ENCODE measurements around the gene ZNF423.
"Not testable (repeated sequence)": the region's sequence is repeated elsewhere in the genome, so short reads cannot be mapped to it uniquely, and the experiment has no call there.

Gene ZNF423

GRCh38 chr16:49581630-49582298, 274.1 kb downstream of the ZNF423 start:
- DNase-seq (ENCODE audit: low spot score) = no peak

- DNase-seq (ENCODE audit: low spot score) = no peak
These were observed 275.1 kb downstream of the ZNF423 start for GRCh38 chr16:49580751-49581303.

- DNase-seq (ENCODE audit: low spot score) = no peak
These were observed 277.4 kb downstream of the ZNF423 start for GRCh38 chr16:49578435-49579024.

GRCh38 chr16:49578018-49578417, 277.9 kb downstream of the ZNF423 start:
- no peak for DNase-seq (ENCODE audit: low spot score)

- no peak for DNase-seq (ENCODE audit: low spot score)
These were observed 279.0 kb downstream of the ZNF423 start for GRCh38 chr16:49576941-49577340.

GRCh38 chr16:49576173-49576494, 279.8 kb downstream of the ZNF423 start:
- DNase-seq (ENCODE audit: low spot score) = no peak

- DNase-seq (ENCODE audit: low spot score) = no peak
These were observed 280.4 kb downstream of the ZNF423 start for GRCh38 chr16:49575346-49576172.

GRCh38 chr16:49574826-49575225, 281.1 kb downstream of the ZNF423 start:
- DNase-seq (ENCODE audit: low spot score) = no peak

- no peak for DNase-seq (ENCODE audit: low spot score)
These were observed 288.0 kb downstream of the ZNF423 start for GRCh38 chr16:49567950-49568349.

- DNase-seq (ENCODE audit: low spot score) = no peak
These were observed 289.5 kb downstream of the ZNF423 start for GRCh38 chr16:49566432-49566831.

GRCh38 chr16:49564496-49565229, 291.2 kb downstream of the ZNF423 start:
- DNase-seq (ENCODE audit: low spot score) = no peak

- DNase-seq (ENCODE audit: low spot score) = no peak
These were observed 292.2 kb downstream of the ZNF423 start for GRCh38 chr16:49563666-49564065.

- DNase-seq (ENCODE audit: low spot score) = not testable (repeated sequence)
These were observed 293.0 kb downstream of the ZNF423 start for GRCh38 chr16:49562894-49563293.

- no peak for DNase-seq (ENCODE audit: low spot score)
These were observed 293.7 kb downstream of the ZNF423 start for GRCh38 chr16:49562228-49562627.

GRCh38 chr16:49560004-49560830, 295.7 kb downstream of the ZNF423 start:
- DNase-seq (ENCODE audit: low spot score) = no peak

- DNase-seq (ENCODE audit: low spot score) = no peak
These were observed 296.7 kb downstream of the ZNF423 start for GRCh38 chr16:49559242-49559641.

- no peak for DNase-seq (ENCODE audit: low spot score)
These were observed 297.5 kb downstream of the ZNF423 start for GRCh38 chr16:49558451-49558850.

GRCh38 chr16:49556606-49557446, 299.1 kb downstream of the ZNF423 start:
- DNase-seq (ENCODE audit: low spot score) = no peak

- no peak for DNase-seq (ENCODE audit: low spot score)
These were observed 299.7 kb downstream of the ZNF423 start for GRCh38 chr16:49556249-49556605.

- DNase-seq (ENCODE audit: low spot score) = no peak
These were observed 301.2 kb downstream of the ZNF423 start for GRCh38 chr16:49554681-49555080.

Data from CD4-positive, alpha-beta T cell treated with Interleukin-15 for 4 hours (primary cell).